Measurements from ENCODE around the gene GLIPR2.
A peak's percentile ranks its signal among the peaks of the same experiment; 100 is the strongest.
"Not testable (repeated sequence)": the region's sequence is repeated elsewhere in the genome, so short reads cannot be mapped to it uniquely, and the experiment has no call there.

GLIPR2 gene

DNA sequence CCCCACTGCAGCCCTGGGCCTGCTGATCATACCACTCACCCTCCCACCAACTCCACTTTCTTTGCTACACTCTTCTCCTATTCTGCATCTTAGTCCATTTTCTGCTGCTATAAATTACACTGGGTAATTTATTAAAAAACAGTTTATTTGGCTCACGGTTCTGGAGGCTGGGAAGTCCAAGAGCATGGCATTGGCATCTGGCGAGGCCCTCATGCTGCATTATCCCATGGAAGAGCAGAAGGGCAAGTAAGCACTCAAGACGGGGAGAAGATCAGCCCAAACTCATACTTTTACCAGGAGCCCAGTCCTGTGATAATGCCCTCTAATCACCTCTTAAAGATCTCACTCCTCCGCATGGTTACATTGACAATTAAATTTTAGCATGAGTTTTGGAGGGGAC lies 9.4 kb downstream of the GLIPR2 start:
- no peak for DNase-seq

- no peak for DNase-seq
Observed at GRCh38 chr9:36146651-36147050, 10.1 kb downstream of the GLIPR2 start.

DNA sequence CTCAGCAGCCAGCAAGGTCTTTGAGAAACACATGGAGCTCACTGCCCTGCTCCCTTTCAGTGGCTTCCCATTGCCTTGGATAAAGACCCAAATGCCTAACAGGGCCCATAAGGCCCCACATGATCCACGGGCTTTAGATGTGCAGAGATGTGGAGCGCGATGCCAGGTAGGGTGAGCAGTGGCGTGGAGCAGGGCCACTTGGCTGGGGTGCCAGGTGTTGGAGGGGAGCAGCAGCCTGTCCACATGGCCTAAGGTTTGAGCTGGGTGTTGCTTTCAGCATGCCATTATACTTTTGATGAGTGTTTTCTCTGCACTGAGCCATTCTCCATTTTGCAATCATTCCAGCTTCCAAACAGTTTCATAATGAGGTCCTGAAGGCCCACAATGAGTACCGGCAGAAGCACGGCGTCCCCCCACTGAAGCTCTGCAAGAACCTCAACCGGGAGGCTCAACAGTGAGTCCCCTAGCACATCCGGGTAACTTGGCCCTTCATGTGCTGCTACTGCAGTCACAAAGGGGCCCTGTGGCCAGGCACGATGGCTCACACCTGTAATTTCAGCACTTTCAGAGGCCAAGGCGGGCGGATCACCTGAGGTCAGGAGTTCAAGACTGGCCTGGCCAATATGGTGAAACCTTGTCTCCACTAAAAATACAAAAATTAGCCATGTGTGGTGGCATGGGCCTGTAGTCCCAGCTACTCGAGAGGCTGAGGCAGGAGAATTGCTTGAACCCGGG lies 11.1 kb downstream of the GLIPR2 start:
- DNase-seq: no peak

DNA sequence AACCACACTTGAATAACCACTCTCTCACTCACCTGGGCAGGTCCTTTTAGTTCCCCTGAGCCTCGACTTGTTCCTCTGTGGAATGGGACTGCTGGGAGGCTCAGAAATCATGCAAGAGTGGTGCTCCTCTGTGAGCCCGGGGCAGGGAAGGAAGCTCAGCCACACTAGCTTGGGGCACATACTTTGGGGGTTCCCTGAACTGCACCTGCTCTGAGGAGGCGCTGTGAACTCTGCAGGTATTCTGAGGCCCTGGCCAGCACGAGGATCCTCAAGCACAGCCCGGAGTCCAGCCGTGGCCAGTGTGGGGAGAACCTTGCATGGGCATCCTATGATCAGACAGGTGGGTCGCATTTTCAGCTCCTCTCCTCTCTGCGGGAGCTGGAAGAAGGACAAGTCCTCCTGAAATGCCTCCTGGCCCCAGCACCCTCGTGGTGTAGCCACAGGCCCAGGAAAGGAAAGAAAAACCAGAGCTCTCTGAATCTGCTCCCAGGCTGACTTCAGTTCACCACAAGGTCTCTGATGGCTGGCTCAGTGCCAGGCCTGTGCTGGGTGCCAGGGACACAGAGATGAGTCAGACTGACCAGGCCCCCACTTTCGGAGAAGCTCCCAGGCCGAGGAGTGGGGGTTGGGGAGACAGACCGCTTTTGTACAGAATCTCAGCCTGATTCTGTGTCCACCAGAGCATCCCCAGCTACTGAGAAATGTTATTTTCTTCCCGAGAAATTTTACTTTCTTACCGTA lies 11.9 kb downstream of the GLIPR2 start:
- DNase-seq: peak; percentile 8

GRCh38 chr9:36149197-36149596 lies 12.7 kb downstream of the GLIPR2 start:
- DNase-seq: no peak

- no peak for DNase-seq
Observed at GRCh38 chr9:36150574-36151315, 14.2 kb downstream of the GLIPR2 start.

DNA sequence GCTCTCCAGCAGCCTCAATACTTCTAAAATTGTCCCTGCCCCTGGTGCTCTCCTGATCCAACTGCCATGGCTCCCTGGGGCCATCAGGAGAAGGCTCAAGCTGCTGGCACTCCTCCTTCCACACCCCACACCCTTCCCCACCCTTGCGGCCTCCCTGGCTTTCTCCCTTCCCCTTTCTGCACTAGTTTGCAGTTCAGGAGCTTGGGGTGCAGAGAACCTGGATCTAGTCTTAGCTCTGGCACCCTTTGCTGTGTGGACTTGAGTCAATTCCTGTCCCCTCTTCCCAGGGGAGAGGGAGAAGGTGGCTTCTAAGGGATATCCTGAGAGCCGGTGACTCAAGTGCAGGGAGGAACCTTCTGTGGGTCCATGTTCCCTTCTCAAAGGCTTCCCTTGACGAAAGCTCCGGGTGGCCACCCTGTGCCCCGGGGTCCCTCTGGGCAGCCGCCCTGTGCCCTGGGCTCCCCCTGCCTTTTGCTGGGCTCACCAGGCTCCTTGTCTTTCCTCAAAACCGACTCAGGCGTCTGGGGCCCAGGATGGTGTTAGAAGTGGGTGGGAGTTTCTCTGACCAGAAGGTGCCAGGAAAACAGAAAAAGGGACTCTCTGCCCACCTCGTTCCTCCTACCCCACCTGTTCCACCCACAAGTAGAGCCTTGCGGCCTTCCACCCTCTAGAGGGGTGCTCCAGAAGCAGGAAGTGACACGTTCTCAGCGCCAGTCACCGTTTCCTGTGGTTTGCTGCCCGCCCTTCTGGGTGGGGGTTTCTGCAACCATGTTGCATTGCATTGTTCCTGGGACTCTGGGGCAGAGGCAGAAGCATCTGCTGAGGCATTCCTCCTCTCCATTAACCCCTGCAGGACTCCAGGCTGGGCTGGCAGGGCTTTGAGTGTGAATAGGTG lies 15.0 kb downstream of the GLIPR2 start:
- no peak for DNase-seq

DNA sequence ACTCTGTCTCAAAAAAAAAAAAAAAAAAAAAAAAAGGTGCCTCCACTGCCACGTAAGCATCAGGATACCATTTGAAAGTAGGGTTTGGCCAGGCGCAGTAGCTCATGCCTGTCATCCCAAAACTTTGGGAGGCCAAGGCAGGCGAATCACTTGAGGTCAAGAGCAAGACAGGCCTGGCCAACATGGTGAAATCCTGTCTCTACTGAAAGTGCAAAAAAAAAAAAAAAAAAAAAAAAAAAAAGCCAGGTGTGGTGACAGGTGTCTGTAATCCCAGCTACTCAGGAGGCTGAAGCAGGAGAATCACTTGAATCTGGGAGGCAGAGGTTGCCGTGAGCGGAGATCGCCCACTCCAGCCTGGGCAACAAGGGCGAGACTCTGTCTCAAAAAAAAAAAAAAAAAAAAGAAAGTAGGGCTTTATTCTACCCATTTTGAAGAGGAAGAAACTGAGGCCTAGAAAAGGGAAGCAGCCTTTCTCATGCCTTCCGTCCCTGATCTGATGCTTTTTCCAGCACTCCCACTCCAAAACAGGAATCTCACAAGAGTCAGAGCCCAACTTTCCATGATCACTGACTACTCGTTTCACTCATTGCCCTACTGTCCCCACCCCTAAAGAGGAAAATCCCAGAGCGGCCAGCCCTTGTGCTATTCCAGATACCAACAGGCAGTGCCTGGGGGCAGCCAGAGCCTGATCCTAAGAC lies 16.4 kb downstream of the GLIPR2 start:
- no peak for DNase-seq

DNA sequence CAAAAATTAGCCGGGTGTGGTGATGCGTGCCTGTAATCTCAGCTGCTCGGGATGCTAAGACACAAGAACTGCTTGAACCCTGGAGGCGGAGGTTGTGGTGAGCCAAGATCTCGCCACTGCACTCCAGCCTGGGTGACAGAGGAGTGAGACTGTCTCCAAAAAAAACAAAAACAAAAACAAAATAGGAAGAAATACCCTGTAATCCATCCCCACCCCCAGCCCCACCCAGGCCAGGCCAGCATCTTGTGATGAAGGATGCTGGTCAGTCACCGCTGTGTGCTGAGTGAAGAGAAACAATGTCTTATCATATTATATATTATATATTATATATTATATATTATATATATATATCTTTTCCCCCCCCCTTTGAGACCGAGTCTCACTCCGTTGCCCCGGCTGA lies 17.2 kb downstream of the GLIPR2 start:
- DNase-seq: no peak

- no peak for DNase-seq
Observed at GRCh38 chr9:36154331-36154952, 17.9 kb downstream of the GLIPR2 start.

DNA sequence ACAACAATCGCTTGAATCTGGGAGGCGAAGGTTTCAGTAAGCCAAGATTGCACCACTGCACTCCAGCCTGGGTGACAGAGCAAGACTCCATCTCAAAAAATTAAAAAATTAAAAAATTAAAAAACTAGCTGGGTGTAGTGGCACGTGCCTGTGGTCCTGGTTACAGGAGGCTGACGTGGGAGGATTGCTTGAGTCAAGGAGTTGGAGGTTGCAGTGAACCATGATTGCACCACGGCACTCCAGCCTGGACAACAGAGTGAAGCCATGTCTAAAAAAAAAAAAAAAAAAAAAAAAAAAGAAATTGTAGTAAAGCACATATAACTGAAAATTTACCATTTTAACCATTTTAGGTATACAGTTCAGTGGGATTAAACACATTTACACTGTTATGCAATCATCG lies 19.6 kb downstream of the GLIPR2 start:
- DNase-seq: no peak

DNA sequence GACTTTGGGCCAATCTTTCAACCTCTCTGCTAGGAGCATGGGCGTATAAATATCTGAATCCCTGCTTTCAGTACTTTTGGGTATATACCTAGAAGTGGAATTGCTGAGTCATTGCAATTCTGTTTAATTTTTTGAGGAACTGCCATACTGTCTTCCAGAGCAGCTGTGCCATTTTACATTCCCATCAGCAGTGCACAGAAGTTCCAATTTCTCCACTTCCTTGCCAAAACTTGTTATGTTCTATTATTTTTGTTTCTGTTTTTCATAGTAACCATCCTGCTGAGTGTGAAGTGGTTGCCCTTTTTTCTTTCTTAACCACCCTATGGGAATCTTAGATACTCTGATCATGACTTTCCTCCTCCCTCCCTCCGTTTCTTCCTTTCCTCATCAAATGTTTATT lies 21.6 kb downstream of the GLIPR2 start:
- no peak for DNase-seq

DNA sequence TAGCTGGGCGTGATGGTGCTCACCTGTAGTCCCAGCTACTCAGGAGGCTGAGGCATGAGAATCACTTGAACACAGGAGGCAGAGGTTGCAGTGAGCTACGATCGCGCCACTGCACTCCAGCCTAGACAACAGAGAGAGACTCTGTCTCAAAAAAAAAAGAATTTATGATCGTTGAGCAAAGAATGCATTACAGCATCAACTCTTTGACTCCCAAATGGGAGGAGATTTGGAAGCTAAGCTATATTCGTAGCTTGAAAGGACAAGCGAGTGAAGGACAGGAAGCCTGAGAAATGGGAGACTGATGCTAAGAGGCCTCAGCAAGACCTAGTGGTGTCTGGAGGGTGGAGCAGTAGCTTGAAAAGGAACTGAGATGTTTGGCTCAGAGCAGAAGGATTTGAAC lies 22.4 kb downstream of the GLIPR2 start:
- DNase-seq: no peak

DNA sequence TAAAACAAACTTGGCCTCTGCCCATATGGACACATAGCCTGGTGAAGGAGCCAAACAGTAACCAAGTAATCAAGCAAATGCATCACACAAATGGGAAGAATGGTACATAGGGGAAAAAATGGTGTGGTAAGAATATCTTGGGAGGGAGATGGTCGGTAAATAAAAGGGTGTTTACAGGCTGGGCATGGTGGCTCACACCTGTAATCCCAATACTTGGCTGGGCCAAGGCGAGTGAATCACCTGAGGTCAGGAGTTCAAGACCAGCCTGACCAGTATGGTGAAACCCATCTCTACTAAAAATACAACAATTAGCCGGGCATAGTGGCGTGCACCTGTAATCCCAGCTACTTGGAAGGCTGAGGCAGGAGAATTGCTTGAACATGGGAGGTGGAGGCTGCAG lies 23.0 kb downstream of the GLIPR2 start:
- DNase-seq: not testable (repeated sequence)

DNA sequence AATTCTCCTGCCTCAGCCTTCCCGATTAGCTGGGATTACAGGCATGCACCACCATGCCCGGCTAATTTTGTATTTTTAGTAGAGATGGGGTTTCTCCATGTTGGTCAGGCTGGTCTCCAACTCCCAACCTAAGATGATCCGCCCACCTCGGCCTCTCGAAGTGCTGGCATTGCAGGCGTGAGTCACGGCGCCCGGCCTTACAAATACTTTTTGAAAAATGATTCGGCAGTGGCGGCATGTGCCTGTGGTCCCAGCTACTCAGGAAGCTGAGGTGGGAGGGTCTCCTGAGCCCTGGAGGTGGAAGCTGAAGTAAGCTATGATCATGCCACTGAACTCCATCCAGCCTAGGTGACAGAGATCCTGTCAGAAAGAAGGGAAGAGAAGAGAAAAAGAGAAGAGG lies 23.6 kb downstream of the GLIPR2 start:
- DNase-seq: not testable (repeated sequence)

DNA sequence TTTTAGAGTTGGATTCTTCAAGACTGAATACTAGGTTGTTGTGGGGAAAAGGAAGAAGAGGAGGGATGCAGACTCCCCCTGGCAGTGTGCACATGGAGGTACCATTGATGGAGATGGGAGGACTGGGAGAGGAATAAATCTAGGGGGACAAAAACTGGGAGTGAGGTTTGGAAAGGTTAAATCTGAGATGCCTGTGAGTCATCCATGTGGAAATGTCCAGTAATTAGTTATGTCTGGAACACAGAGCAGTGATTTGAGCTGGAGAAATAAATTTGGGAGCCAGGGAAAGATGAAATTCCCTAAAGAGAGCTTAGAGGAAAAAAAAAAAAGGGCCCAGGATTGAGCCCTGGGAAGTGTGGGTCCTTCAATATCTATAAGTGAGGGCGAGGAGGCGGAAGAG lies 24.7 kb downstream of the GLIPR2 start:
- DNase-seq: no peak

DNA sequence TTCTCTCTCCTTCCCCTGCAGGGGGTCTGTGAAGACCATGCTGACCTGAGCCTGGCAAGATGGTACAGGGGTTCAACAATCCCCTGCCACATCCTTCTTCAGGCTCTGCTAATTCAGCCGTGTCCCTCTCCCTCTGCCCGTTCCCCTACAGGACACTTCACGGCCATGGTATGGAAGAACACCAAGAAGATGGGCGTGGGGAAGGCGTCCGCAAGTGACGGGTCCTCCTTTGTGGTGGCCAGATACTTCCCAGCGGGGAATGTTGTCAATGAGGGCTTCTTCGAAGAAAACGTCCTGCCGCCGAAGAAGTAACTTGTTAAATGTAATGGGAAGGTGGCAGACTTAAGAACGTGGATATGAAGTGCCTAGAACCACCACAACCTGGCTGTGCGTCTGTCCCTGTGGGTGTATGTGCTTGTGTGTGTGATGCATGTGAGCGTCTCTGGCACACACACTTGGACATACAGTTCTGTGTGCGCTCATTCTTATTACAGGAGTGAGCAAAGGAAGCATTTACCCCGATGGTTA lies 25.7 kb downstream of the GLIPR2 start:
- no peak for DNase-seq

GRCh38 chr9:36163049-36163785 lies 26.7 kb downstream of the GLIPR2 start:
- peak; percentile 53 for DNase-seq

DNA sequence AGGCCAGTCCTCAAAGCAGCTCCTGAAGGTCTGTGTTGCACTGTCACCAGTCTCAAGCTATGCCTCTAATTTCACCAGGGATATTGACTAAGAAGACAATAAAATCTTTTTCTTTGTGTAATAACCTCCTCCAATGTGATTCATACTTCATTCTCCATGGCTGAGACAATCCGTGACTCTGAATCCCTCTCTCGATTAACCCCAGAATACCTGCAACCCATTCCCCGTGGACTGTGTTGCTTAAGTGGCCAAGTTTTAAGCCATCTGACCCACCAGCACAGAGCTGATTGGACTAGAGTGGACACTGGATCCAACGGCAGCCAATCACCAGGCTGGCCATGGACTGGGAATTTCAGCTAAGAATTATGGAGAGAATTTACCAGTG lies 27.2 kb downstream of the GLIPR2 start:
- DNase-seq: no peak

DNA sequence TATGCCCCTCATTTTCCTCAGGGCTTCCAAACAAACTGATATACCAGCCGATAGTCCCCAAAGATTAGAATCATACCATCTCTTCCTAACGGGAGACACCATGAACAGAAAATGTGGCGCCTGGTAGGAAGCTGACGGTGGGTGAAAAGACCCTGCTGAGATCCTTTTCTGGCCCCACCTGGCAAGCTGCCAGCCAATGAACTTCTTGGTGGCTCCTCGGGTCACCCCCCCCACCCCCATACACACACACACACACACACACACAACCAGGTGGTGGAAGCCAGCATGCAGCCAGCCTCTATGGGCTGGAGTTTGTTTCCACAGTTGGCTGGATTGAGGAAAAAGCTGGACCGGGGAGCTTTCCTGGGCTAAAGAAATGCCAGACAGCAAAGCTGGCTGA lies 27.8 kb downstream of the GLIPR2 start:
- DNase-seq: no peak

DNA sequence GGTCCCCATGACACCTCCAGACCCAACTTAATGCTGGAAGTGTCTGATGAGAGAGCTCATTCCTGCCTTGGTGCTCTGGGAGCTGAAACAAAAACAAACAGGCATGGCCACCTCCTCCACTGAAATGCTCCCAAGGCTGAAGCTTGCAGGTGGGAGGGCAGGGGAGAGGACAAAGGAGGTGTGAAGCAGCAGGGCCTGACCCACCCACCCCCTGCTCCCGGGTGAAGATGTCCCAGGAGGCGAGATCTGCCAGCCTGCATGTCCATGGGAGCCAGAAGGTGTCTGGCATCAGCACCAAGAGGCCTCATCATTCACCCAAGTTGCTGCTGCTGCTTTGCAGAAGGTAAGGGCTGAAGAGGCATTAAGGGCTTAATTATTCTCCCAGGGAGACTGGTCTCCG lies 28.5 kb downstream of the GLIPR2 start:
- DNase-seq: no peak

Data from DMS79 (cell line).